Measurements from ENCODE around the gene LCE3E.

Gene LCE3E

GRCh38 chr1:152537496-152537895 lies 29.1 kb downstream of the LCE3E start:
- CTCF ChIA-PET = no interaction called here

GRCh38 chr1:152535774-152536173 lies 30.8 kb downstream of the LCE3E start:
- no peak for DNase-seq (ENCODE audit: low spot score)
- TF ChIP-seq CTCF (conservative IDR thresholded peaks at IDR 0.05; ENCODE audit: low read depth) = no peak
- ChIA-PET CTCF (no interaction called here), POLR2A (ENCODE audit: low non-redundant PET) (no interaction called here)
- no peak overlapping the region for H3K27ac ChIP-seq

More at GRCh38 chr1:152537496-152537895, 29.1 kb downstream of the LCE3E start:
- TF ChIP-seq CTCF (conservative IDR thresholded peaks at IDR 0.05; ENCODE audit: low read depth) = no peak
- POLR2A ChIA-PET (ENCODE audit: low non-redundant PET) = no interaction called here
- no peak overlapping the region for H3K27ac ChIP-seq
- no peak for DNase-seq (ENCODE audit: low spot score)

- peak; percentile 58 for DNase-seq (ENCODE audit: low spot score)
- ChIA-PET CTCF (interaction anchor here (0.5 to 2.8 kb wide), 15 partner anchors 12 to 1469 kb away, joined by 3 to 15 read pairs (median 4); no protein-coding TSS in a partner anchor), POLR2A (ENCODE audit: low non-redundant PET) (no interaction called here)
- peak; percentile 85 for TF ChIP-seq CTCF (conservative IDR thresholded peaks at IDR 0.05; ENCODE audit: low read depth)
- no peak overlapping the region for H3K27ac ChIP-seq
Observed at GRCh38 chr1:152533327-152533938, 33.1 kb downstream of the LCE3E start.

- no peak for TF ChIP-seq CTCF (conservative IDR thresholded peaks at IDR 0.05; ENCODE audit: low read depth)
- POLR2A ChIA-PET (ENCODE audit: low non-redundant PET) = no interaction called here
- CTCF ChIA-PET = no interaction called here
Observed at GRCh38 chr1:152525080-152525641, 41.4 kb downstream of the LCE3E start.

GRCh38 chr1:152520561-152521090 lies 46.0 kb downstream of the LCE3E start:
- no peak for DNase-seq (ENCODE audit: low spot score)
- TF ChIP-seq CTCF (conservative IDR thresholded peaks at IDR 0.05; ENCODE audit: low read depth) = no peak
- POLR2A ChIA-PET (ENCODE audit: low non-redundant PET) = no interaction called here
- CTCF ChIA-PET = no interaction called here
- no peak overlapping the region for H3K27ac ChIP-seq

More at GRCh38 chr1:152525080-152525641, 41.4 kb downstream of the LCE3E start:
- no peak overlapping the region for H3K27ac ChIP-seq
- no peak for DNase-seq (ENCODE audit: low spot score)

GRCh38 chr1:152519851-152520250 lies 46.7 kb downstream of the LCE3E start:
- POLR2A ChIA-PET (ENCODE audit: low non-redundant PET) = no interaction called here

More at GRCh38 chr1:152519851-152520250, 46.7 kb downstream of the LCE3E start:
- no peak overlapping the region for H3K27ac ChIP-seq
- TF ChIP-seq CTCF (conservative IDR thresholded peaks at IDR 0.05; ENCODE audit: low read depth) = no peak
- CTCF ChIA-PET = no interaction called here
- no peak for DNase-seq (ENCODE audit: low spot score)
